GM19099 (cell line): ENCODE results near the gene SLC10A3.

ENCODE experiments used
- POLR2A ChIP-seq: IDR thresholded peaks from 3 replicates; pipeline ENCODE4 v1.6.1; 2011; ENCODE audit warnings: low read depth; ENCODE audit not compliant: insufficient read length; ENCODE audit errors: extremely low read depth

SLC10A3 gene

DNA sequence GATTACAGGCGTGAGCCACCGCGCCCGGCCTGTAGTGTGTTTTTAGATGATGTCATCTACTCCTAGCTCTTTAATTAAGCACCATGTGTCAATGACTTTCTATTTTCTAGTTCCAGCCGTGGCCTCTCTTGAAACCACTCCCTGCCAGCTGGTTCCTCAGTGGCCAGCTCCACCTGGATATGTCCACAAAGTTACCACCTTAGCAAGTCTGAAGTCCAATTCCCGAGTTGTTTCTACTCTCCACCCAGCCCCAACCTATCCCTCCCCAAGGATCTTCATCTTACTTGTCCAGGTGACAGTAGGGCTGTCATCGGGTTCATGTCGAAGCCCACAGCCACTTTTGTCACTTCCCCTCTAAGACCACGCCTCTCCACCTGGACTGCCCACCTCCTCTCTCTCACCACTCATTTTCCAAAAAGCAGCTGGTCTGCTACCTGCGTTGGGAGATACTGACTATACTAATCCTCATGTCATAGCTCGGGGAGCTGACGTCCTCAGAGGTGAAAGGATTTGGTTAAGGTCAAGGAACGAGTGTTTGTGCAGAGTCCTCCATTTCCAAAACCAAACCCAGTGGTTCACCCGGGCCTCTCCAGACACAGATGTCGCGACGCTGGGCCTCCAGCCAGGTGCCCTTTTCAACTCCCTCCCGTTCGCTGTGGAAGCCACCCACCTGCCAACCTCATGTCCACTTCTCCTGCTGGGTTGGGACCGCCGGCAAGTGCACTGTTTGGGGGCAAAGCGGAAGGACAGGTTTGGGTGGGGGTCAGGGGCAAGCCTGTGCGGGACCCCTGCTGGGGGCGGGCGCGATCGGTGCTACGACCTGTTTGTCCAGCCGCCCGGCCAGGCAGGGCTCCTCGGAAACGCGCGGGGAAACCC, 24.9 kb upstream of the SLC10A3 start:
- peak; percentile 34 for TF ChIP-seq POLR2A

DNA sequence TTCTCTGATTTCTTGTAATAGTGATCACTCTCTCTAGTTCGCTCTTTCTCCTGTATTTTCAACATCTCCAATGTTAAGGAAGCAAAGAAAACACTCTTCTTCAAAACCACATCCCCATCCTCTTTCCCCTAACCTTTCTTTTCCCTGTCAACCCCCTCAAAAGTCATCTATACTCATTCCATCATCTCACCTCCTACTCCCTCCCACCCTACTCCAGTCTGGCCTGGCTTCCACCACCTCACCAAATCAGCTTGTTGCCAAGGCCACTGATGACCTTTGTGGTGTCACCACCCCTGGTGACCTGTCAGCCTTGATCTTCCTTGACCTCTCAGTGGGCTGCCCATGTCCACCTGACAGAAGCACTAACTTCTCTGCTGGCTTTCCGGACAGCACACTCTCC, 23.3 kb upstream of the SLC10A3 start:
- no peak for TF ChIP-seq POLR2A

DNA sequence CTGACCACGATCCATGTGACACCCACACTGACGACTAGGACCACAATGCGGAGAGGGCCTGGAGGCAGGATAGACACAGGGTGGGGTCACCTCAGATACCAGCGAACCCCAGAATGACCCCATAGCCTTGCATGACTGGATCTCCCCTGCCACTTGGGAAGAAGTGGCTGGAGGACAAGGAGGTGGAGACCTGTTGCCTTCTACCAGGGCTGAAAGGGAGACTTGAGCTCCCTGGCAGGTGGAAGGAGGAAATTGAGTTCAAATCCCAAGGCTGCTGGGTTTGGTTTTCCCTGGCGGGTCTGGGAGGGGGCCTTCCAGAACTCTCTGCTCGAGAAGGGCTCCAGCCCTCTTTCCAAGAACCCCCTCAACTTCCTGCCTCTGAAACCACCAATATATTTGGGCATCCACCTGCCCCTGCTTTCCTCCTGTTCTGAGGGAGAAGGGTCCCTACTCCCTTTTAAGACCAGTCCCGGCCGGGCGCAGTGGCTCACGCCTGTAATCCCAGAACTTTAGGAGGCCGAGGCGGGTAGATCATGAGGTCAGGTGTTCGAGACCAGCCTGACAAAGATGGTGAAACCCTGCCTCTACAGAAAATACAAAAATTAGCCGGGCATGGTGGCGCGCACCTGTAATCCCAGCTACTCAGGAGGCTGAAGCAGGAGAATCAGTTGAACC, 22.6 kb upstream of the SLC10A3 start:
- TF ChIP-seq POLR2A = no peak

DNA sequence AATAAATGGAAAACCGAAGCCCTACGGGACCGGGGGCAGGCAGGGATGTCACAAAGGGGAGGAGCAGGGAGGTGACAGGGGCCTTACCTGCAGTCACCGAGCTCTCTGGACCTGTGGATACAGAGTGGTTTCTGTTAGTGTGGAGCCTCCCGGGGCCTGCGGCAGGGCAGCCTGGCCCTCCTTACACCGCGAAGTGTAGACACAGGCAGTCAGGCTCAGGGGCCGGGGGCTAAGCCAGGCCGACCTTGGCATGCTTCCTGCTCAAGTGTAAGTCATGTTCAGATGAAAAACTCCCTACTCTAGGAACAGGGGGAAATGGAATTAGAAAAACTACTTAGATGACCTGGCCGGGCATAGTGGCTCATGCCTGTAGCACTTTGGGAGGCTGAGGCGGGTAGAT, 21.3 kb upstream of the SLC10A3 start:
- TF ChIP-seq POLR2A = no peak

DNA sequence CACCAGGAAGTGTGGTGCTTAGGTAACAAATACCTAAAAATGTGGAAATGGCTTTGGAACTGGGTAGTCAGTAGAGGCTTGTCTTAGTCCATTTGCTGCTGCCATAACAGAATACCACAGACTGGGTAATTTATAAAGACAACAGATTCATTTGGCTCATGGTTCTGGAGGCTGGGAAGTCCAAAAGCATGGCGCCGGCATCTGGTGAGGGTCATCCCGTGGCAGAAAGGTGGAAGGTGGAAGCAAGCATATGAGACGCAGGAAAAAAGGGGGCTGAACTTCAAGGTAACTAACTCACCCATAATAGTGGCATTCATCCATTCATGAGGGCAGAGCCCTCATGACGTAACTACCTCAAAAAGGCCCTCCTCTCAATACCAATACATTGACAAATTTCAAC, 19.0 kb upstream of the SLC10A3 start:
- no peak for TF ChIP-seq POLR2A

- no peak for TF ChIP-seq POLR2A
Measured at GRCh38 chrX:154508384-154508745, 17.9 kb upstream of the SLC10A3 start.

- TF ChIP-seq POLR2A = no peak
Measured at GRCh38 chrX:154507673-154508383, 17.4 kb upstream of the SLC10A3 start.

- no peak for TF ChIP-seq POLR2A
Measured at GRCh38 chrX:154506483-154507332, 16.3 kb upstream of the SLC10A3 start.

GRCh38 chrX:154505734-154506133, 15.3 kb upstream of the SLC10A3 start:
- no peak for TF ChIP-seq POLR2A

- TF ChIP-seq POLR2A = no peak
Measured at GRCh38 chrX:154502989-154503388, 12.6 kb upstream of the SLC10A3 start.

DNA sequence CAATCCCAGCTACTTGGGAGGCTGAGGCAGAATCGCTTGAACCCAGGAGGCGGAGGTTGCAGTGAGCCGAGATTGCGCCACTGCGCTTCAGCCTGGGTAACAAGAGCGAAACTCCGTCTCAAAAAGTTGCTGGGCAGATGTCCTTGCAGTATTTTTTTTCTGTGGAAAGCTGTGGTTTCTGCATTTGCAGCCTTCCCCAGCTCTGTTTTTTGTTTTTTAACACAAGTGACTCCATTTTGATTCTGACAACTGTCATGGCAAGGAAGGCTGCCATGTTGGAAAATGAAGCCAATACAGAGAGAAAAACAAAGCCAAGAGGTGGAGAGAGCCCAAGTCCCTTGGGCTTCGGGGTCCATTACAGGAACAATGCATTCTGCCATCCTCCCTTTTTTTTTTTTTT, 11.7 kb upstream of the SLC10A3 start:
- no peak for TF ChIP-seq POLR2A

DNA sequence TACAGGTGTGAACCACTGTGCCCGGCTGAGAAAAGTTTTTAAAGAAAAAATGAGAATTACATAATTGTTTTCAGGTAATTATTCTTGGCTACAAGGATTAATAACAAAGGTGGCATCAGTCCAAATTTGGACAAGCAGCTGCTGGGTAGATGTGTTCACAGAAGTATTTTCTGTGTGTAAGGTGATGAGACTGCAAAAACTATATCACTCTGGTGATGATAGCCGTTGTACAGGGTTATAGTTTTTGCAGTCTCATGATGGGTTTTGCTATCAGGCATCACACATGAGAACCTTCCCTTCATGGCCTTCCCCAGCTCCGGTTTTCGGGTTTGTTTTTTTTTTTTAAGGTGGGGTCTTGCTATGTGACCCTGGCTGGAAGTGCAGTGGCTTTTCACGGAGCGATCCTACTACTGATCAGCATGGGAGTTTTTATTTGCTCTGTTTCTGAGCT, 5.1 kb upstream of the SLC10A3 start:
- TF ChIP-seq POLR2A = no peak

- no peak for TF ChIP-seq POLR2A
Measured at GRCh38 chrX:154494715-154495114, 4.3 kb upstream of the SLC10A3 start.

- no peak for TF ChIP-seq POLR2A
Measured at GRCh38 chrX:154490021-154490413, 412 bp downstream of the SLC10A3 start.

DNA sequence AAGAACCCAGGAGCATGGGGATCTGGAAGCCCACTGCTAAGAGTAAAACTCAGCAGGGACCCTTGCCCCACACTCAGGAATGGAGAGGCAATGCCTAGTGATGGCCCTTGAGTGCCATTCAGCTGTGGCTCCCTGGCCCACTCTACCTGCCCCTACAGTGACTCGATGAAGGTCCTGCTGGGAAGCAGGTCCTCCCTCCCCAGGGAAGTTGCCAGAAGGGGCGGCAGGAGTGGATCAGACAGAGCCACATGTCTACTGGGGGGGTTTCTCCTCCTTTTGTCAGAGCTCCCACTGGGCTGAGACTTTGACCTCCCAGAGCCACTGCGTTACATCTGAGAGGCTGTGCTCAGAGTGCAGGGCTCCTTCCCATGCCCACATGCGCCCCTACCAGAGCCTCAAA, 1.2 kb downstream of the SLC10A3 start:
- no peak for TF ChIP-seq POLR2A
